WTC11 (cell line): ENCODE data around the gene CRYBA4. TPM values are rescaled to one million over a fixed set of nuclear protein-coding genes. Genes with fewer than 3 reads are reported as not detected.
A peak's percentile ranks its signal among the peaks of the same experiment; 100 is the strongest.

ENCODE experiments used
- ATAC-seq: fragments of 200-7000 bp; cut with Tn5 transposase; 2 replicates; pipeline ENCODE4 v1.10.0; 2021; ENCODE audit warnings: mild to moderate bottlenecking, moderate library complexity
- CTCF ChIA-PET: fragments of 300-600 bp; sonication (Branson Sonifier 250); formaldehyde crosslinking; loops from one replicate; lab custom pipeline; 2021; ENCODE audit warnings: antibody characterized with exemption; lab: Charles Lee
- POLR2A ChIA-PET: fragments of 350-600 bp; sonication (Branson Sonifier 250); formaldehyde crosslinking; loops from one replicate; lab custom pipeline; 2021; ENCODE audit warnings: antibody characterized with exemption; lab: Charles Lee
- DNase-seq: peaks from one replicate; pipeline ENCODE4 v3.0.0; 2021; ENCODE audit warnings: low spot score
- H3K27ac Mint-ChIP-seq: 2 replicates; pipeline ENCODE4 v1.8.0; 2021; ENCODE audit warnings: mixed read lengths
- H3K27me3 Mint-ChIP-seq: 2 replicates; pipeline ENCODE4 v1.8.0; 2021; ENCODE audit warnings: low read depth, mild to moderate bottlenecking, moderate library complexity, mixed read lengths
- H3K36me3 Mint-ChIP-seq: 2 replicates; pipeline ENCODE4 v1.8.0; 2021; ENCODE audit warnings: mixed read lengths
- H3K4me1 Mint-ChIP-seq: 2 replicates; pipeline ENCODE4 v1.8.0; 2022; ENCODE audit warnings: mixed read lengths
- H3K4me3 Mint-ChIP-seq: 2 replicates; pipeline ENCODE4 v1.8.0; 2021; ENCODE audit warnings: mild to moderate bottlenecking, moderate library complexity, mixed read lengths
- H3K9me3 Mint-ChIP-seq: 2 replicates; pipeline ENCODE4 v1.8.0; 2021; ENCODE audit warnings: mixed read lengths
- ATF6 ChIP-seq: sonication (generic); formaldehyde crosslinking; IDR thresholded peaks from 2 replicates; pipeline ENCODE4 v1.8.1; 2023; ENCODE audit warnings: mild to moderate bottlenecking, missing genetic modification reagents
- CBFB ChIP-seq: sonication (generic); formaldehyde crosslinking; IDR thresholded peaks from 2 replicates; pipeline ENCODE4 v1.8.1; 2022; ENCODE audit warnings: mild to moderate bottlenecking, low read depth, missing genetic modification reagents
- CDX4 ChIP-seq: fragments of 250-450 bp; sonication (Bioruptor Pico); IDR thresholded peaks from 2 replicates; pipeline ENCODE4 v1.9.0; 2021; ENCODE audit warnings: moderate library complexity, mild to moderate bottlenecking, inconsistent platforms, borderline replicate concordance
- CREB1 ChIP-seq: sonication (generic); formaldehyde crosslinking; IDR thresholded peaks from 2 replicates; pipeline ENCODE4 v1.8.0; 2023; ENCODE audit warnings: mild to moderate bottlenecking, missing genetic modification reagents
- ERG ChIP-seq: fragments of 250-450 bp; sonication (Bioruptor Pico); IDR thresholded peaks from 2 replicates; pipeline ENCODE4 v1.8.0; 2021; ENCODE audit warnings: mild to moderate bottlenecking
- FOXJ3 ChIP-seq: sonication (generic); formaldehyde crosslinking; IDR thresholded peaks from 2 replicates; pipeline ENCODE4 v1.9.0; 2021; ENCODE audit warnings: missing genetic modification reagents, mild to moderate bottlenecking, borderline replicate concordance
- FOXP4 ChIP-seq: sonication (generic); formaldehyde crosslinking; IDR thresholded peaks from 2 replicates; pipeline ENCODE4 v1.8.0; 2022; ENCODE audit warnings: mild to moderate bottlenecking, missing genetic modification reagents
- GABPB1 ChIP-seq: sonication (generic); formaldehyde crosslinking; IDR thresholded peaks from 2 replicates; pipeline ENCODE4 v1.8.1; 2023; ENCODE audit warnings: mild to moderate bottlenecking, missing genetic modification reagents
- IRF2 ChIP-seq: sonication (generic); formaldehyde crosslinking; IDR thresholded peaks from 2 replicates; pipeline ENCODE4 v1.8.0; 2022; ENCODE audit warnings: low read depth, missing genetic modification reagents, borderline replicate concordance
- MAX ChIP-seq: sonication (generic); formaldehyde crosslinking; IDR thresholded peaks from 2 replicates; pipeline ENCODE4 v1.8.0; 2022; ENCODE audit warnings: mild to moderate bottlenecking, missing genetic modification reagents
- MYBL2 ChIP-seq: sonication (generic); formaldehyde crosslinking; IDR thresholded peaks from 2 replicates; pipeline ENCODE4 v1.8.1; 2023; ENCODE audit warnings: mild to moderate bottlenecking, moderate library complexity, missing genetic modification reagents
- NFE2L1 ChIP-seq: sonication (generic); formaldehyde crosslinking; IDR thresholded peaks from 2 replicates; pipeline ENCODE4 v1.8.1; 2023; ENCODE audit warnings: missing genetic modification reagents
- NR3C1 ChIP-seq: sonication (generic); formaldehyde crosslinking; conservative IDR thresholded peaks from 2 replicates; pipeline ENCODE4 v1.8.1; 2023; ENCODE audit warnings: low read depth, mild to moderate bottlenecking, missing genetic modification reagents
- PRDM15 ChIP-seq: sonication (generic); formaldehyde crosslinking; IDR thresholded peaks from 2 replicates; pipeline ENCODE4 v1.8.0; 2022; ENCODE audit warnings: missing genetic modification reagents
- PREB ChIP-seq: sonication (generic); formaldehyde crosslinking; IDR thresholded peaks from 2 replicates; pipeline ENCODE4 v1.8.1; 2022; ENCODE audit warnings: mild to moderate bottlenecking, missing genetic modification reagents, moderate library complexity, borderline replicate concordance
- SP1 ChIP-seq: sonication (generic); formaldehyde crosslinking; conservative IDR thresholded peaks from 2 replicates; pipeline ENCODE4 v1.8.1; 2022; ENCODE audit warnings: missing genetic modification reagents
- TCF7 ChIP-seq: sonication (generic); formaldehyde crosslinking; IDR thresholded peaks from 2 replicates; pipeline ENCODE4 v1.8.0; 2022; ENCODE audit warnings: mild to moderate bottlenecking, low read depth, missing genetic modification reagents, moderate library complexity
- TEAD4 ChIP-seq: sonication (generic); formaldehyde crosslinking; IDR thresholded peaks from 2 replicates; pipeline ENCODE4 v1.8.0; 2022; ENCODE audit warnings: mild to moderate bottlenecking, missing genetic modification reagents
- USF2 ChIP-seq: sonication (generic); formaldehyde crosslinking; IDR thresholded peaks from 2 replicates; pipeline ENCODE4 v1.8.1; 2023; ENCODE audit warnings: mild to moderate bottlenecking, missing genetic modification reagents, moderate library complexity
- ZNF138 ChIP-seq: sonication (generic); formaldehyde crosslinking; conservative IDR thresholded peaks from 2 replicates; pipeline ENCODE4 v1.8.1; 2022; ENCODE audit warnings: mild to moderate bottlenecking, moderate library complexity, missing genetic modification reagents
- ZNF512 ChIP-seq: sonication (generic); formaldehyde crosslinking; IDR thresholded peaks from 2 replicates; pipeline ENCODE4 v1.8.1; 2022; ENCODE audit warnings: missing genetic modification reagents, borderline replicate concordance
- total RNA-seq: library from RNA; stranded (reverse); gene quantifications from 3 replicates; pipeline ENCODE4 v1.2.3, GENCODE V29; 2021

The CRYBA4 gene
- total RNA-seq, 1 experiment from 2014 or later: 0.81 TPM

GRCh38 chr22:26581026-26581425 is 40.7 kb upstream of the CRYBA4 start (continued):
- no peak for TF ChIP-seq PRDM15 (CRISPR knock-in tag)
- no peak for TF ChIP-seq TCF7
- TF ChIP-seq ATF6 (CRISPR knock-in tag): no peak
- TF ChIP-seq IRF2: no peak
- TF ChIP-seq MYBL2 (CRISPR knock-in tag): no peak
- TF ChIP-seq GABPB1 (CRISPR knock-in tag): no peak
- TF ChIP-seq PREB (CRISPR knock-in tag): no peak
- TF ChIP-seq, all 79 proteins: peak for 0

GRCh38 chr22:26581633-26582168 is 40.1 kb upstream of the CRYBA4 start:
- DNase-seq: no peak
- peaks cover 25% of the 10 kb centered on the region for H3K36me3 Mint-ChIP-seq
- ATAC-seq: no peak
- no peak overlapping the region for H3K4me3 Mint-ChIP-seq
- ChIA-PET CTCF (no interaction called here), POLR2A (no interaction called here)
- H3K9me3 Mint-ChIP-seq: no peaks in the 10 kb centered on the region
- H3K4me1 Mint-ChIP-seq: peaks cover 73% of the 10 kb centered on the region
- peak overlapping the region; percentile 95 for H3K27ac Mint-ChIP-seq
- no peaks in the 10 kb centered on the region for H3K27me3 Mint-ChIP-seq
- TF ChIP-seq MAX (no peak), NFE2L1 (CRISPR knock-in tag) (no peak), NR3C1 (no peak), CDX4 (CRISPR knock-in tag) (no peak), TEAD4 (CRISPR knock-in tag) (no peak), FOXP4 (CRISPR knock-in tag) (no peak), USF2 (CRISPR knock-in tag) (no peak), ZNF512 (CRISPR knock-in tag) (no peak), ZNF138 (CRISPR knock-in tag) (no peak), CREB1 (no peak), CBFB (CRISPR knock-in tag) (no peak), FOXJ3 (CRISPR knock-in tag) (no peak), ERG (CRISPR knock-in tag) (no peak), SP1 (CRISPR knock-in tag) (no peak)
